HEK293 (cell line): ENCODE data around the gene SATL1.

Experiments used
- CTCF ChIP-seq: fragments of 450-650 bp; formaldehyde crosslinking; IDR thresholded peaks from 2 replicates; pipeline ENCODE4 v1.5.1; 2016; ENCODE audit warnings: missing biosample characterization, missing genetic modification characterization
- REST ChIP-seq: fragments of 450-650 bp; formaldehyde crosslinking; IDR thresholded peaks from 2 replicates; pipeline ENCODE4 v1.5.1; 2016; ENCODE audit warnings: missing biosample characterization, missing genetic modification characterization
- TCF7L2 ChIP-seq: IDR thresholded peaks from 2 replicates; pipeline ENCODE4 v1.6.1; 2011; ENCODE audit warnings: low read depth, mild to moderate bottlenecking, inconsistent platforms, low read length, moderate library complexity, borderline replicate concordance
- ZBTB11 ChIP-seq: fragments of 450-650 bp; formaldehyde crosslinking; conservative IDR thresholded peaks from 2 replicates; pipeline ENCODE4 v1.5.1; 2016; ENCODE audit warnings: low read depth, missing biosample characterization, missing genetic modification characterization
- ZNF121 ChIP-seq: fragments of 450-650 bp; formaldehyde crosslinking; IDR thresholded peaks from 2 replicates; pipeline ENCODE4 v1.5.1; 2016; ENCODE audit warnings: missing biosample characterization, missing genetic modification characterization
- ZNF148 ChIP-seq: fragments of 450-650 bp; formaldehyde crosslinking; IDR thresholded peaks from 2 replicates; pipeline ENCODE4 v1.5.0; 2017; ENCODE audit warnings: missing biosample characterization, missing genetic modification characterization, borderline replicate concordance
- ZNF175 ChIP-seq: fragments of 450-650 bp; formaldehyde crosslinking; IDR thresholded peaks from 2 replicates; pipeline ENCODE4 v1.5.1; 2016; ENCODE audit warnings: missing biosample characterization, missing genetic modification characterization
- ZNF416 ChIP-seq: fragments of 450-650 bp; formaldehyde crosslinking; IDR thresholded peaks from 2 replicates; pipeline ENCODE4 v1.5.1; 2016; ENCODE audit warnings: missing biosample characterization, missing genetic modification characterization
- ZNF548 ChIP-seq: fragments of 450-650 bp; formaldehyde crosslinking; IDR thresholded peaks from 2 replicates; pipeline ENCODE4 v1.5.1; 2016; ENCODE audit warnings: missing biosample characterization, missing genetic modification characterization
- ZNF677 ChIP-seq: fragments of 450-650 bp; IDR thresholded peaks from 2 replicates; pipeline ENCODE4 v1.5.0; 2018; ENCODE audit warnings: missing biosample characterization, mild to moderate bottlenecking, missing genetic modification characterization, moderate library complexity

GRCh38 chrX:85052636-85053343, 190.8 kb downstream of the SATL1 start:
- TF ChIP-seq CTCF (tag by site-specific recombination), result no peak
- no peak for TF ChIP-seq ZNF121 (tag by site-specific recombination)
- no peak for TF ChIP-seq ZNF677 (tag by site-specific recombination)
- TF ChIP-seq ZNF175 (tag by site-specific recombination), result no peak
- TF ChIP-seq ZNF148 (tag by site-specific recombination), result no peak
- no peak for TF ChIP-seq TCF7L2
- TF ChIP-seq ZNF416 (tag by site-specific recombination), result no peak
- no peak for TF ChIP-seq ZBTB11 (tag by site-specific recombination)
- no peak for TF ChIP-seq REST (tag by site-specific recombination)
- TF ChIP-seq ZNF548 (tag by site-specific recombination), result no peak
